Hepatic stellate cell (primary cell): Measurements from ENCODE around the gene HECW1.
A peak's percentile ranks its signal among the peaks of the same experiment; 100 is the strongest.

Experiments used
- DNase-seq: peaks from one replicate; pipeline ENCODE4 v3.0.0; 2011; ENCODE audit warnings: low spot score

The HECW1 gene

GRCh38 chr7:43437001-43437400 is 324.6 kb downstream of the HECW1 start:
- DNase-seq, result no peak

DNA sequence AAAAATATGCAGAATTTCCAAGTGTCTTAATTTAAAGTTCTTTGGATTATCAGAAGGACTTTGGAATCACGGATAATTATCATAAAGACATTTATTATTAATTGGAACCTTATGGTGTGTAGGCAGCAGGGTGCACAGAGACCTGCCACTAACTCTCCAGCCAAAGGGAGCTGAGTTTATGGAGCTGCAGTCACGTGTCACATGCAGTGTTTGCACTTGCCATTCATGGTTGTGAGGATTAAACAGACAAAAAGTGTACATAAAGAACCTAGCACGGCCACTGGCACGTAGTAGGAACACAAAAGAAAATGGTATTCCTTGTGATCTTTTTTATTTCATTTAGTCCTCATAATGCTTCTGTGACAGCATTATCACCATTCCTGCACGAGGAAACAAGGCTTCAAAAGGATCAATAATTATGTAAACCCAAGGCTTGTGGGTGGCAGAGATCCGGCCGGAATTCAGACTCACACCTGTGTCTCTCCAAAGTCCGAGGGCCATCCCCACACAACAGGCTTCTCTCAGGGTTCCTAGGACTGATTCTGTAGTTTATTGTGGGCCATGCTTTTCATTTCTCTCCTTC is 326.5 kb downstream of the HECW1 start:
- DNase-seq, result no peak

- peak; percentile 60 for DNase-seq
Observed at GRCh38 chr7:43439631-43440401, 327.4 kb downstream of the HECW1 start.

- no peak for DNase-seq
Observed at GRCh38 chr7:43441231-43442130, 329.0 kb downstream of the HECW1 start.

- no peak for DNase-seq
Observed at GRCh38 chr7:43443381-43443780, 330.9 kb downstream of the HECW1 start.

GRCh38 chr7:43444711-43445578 is 332.5 kb downstream of the HECW1 start:
- no peak for DNase-seq

DNA sequence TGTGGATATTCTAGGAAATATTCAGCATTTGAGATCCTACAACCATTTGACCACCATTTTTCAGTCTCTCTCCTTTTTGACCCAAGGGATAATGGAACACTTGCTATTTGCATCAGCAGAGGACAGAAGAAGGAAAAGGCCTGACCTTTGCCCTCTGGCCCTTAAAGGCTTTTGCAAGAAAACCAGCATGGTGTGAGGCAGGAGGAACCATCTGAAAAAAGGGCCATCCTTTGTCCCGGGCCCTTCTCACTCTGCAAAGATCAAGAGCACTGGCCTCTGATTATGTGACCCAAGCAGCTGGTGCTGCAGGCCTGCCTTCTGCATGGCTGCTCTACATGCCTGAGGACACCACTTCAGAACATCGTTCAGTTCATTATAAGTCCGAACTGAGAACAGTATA is 337.1 kb downstream of the HECW1 start:
- DNase-seq, result no peak

DNA sequence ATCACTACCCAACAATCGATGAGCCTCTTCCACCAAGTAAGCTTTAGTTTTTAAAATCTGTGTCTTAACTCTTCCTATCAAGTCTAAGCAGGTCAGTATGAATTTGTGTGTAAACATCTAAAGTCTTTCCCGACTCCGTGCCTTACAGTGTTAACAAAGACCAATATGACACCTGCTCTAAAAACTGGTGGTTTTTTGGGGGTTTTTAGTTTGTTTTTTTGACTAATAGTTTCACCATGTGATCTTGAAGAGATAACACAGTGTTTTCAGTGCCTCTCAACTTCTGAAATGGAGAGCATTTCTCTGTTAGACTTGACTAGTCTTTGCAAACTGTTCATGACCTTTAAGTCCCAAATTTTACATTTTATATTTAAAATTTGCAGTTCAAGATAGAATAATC is 338.4 kb downstream of the HECW1 start:
- no peak for DNase-seq

GRCh38 chr7:43454936-43455518 is 342.6 kb downstream of the HECW1 start:
- DNase-seq, result peak; percentile 35

GRCh38 chr7:43456200-43456599 is 343.8 kb downstream of the HECW1 start:
- no peak for DNase-seq

DNA sequence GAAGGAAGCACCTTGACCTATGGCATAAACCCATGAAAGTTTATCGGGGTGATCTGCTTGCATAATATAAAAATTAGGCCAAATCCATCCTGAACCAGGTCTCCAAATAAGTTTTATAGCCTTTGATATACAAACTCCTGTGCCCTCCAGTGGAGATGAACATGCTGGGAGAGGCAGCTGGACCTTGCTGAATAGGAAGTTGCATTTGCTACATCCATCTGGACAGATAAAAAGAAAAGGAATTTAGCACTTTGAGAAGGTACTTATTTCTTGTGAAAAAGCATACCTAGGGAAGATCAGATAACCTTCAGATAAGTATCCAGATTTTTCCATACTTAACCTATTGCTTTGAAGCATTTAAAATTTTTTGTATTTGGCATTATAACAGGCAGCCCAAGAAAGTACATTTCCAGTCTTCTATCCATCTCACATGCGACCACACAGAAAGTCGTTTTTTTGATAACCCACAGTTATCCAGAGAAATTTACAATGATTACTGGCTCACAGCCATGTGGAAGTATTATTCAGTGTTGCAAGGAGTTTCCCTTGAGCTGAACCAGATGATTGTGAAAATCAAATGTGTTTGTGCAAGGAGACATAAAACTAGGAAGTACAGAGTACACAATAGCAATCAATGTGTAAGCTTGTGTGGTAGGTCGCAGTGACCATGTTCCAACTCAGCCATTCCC is 346.0 kb downstream of the HECW1 start:
- DNase-seq, result no peak

DNA sequence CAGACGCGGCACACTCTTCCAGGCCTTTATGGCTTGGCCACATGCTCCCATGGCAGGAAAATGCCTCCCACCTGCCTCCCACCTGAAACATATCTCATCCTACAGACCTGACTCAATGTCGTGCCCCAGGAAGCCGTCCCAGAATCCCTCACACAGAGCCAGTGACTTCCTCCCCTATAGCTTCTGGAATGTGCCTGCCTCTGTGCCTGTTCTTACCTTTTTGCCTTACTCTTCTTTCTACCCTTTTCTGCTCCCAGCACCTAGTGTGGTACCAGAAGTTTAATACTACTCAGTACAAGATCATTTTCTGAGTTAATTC is 346.5 kb downstream of the HECW1 start:
- DNase-seq, result no peak

- no peak for DNase-seq
Observed at GRCh38 chr7:43460733-43461348, 348.4 kb downstream of the HECW1 start.

DNA sequence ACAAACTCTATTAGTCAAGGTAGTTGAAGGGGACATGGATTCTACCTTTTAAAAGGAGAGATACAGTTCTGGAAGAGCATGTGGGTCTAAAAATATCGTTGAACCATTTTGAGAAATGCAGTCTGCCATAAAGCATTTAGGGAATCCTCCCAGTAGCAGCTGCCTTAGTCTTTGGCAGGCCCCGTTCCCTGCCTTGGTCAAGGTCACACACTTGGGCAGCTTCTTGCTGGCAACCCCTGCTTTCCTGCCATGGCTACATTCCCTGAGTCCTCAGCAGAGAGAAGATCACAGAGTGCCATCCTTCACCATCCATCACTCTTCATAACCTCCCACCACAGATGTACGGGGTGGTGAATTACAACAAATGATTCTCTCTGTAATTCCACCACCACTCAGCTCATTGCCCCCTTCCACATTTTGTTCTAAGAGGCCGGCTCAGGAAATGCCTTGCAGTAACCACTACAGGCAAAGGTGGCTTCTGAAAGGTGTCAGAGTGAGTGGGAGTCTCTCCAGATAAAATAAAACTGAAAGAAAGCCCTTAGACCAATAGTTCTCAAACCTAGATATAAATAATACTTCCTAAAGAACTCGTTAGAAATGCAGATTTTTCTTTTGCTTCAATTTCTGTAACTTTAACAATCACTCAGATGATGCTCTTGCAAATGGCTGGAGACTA is 349.0 kb downstream of the HECW1 start:
- DNase-seq, result no peak

- DNase-seq, result no peak
Observed at GRCh38 chr7:43462836-43463235, 350.4 kb downstream of the HECW1 start.

DNA sequence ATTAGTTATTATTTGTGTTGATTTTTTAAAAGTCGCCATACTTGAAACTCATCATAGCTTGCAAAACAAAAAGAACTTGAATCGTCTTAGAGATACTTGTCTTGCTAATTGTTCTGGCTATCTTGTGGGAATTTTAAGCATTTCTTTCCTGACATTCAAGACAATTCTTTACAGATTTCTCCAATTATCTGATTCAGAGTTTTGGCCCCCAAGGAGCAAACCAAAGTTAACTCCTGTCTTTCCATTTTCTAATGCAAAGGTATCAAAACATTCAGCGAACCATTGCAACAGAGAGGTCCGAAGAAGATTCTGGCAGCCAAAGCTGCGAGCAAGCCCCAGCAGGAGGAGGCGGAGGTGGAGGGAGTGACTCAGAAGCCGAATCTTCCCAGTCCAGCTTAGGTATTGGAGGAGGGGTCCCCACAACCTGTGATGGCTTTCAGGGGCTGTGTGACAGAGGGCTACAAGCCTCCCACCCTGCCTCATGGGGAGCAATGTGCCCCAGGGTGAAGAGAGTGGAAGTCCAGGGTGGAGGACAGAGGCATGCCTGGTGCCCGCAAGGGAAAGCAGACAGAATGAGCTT is 351.0 kb downstream of the HECW1 start:
- no peak for DNase-seq

GRCh38 chr7:43465581-43466554 is 353.4 kb downstream of the HECW1 start:
- no peak for DNase-seq

GRCh38 chr7:43467406-43467805 is 355.0 kb downstream of the HECW1 start:
- DNase-seq, result no peak
